Esophagus muscularis mucosa (tissue), 4 donors: ENCODE data around the gene RALGAPB. TPM values are rescaled to one million over a fixed set of nuclear protein-coding genes. Genes with fewer than 3 reads are reported as not detected.
A peak's percentile ranks its signal among the peaks of the same experiment; 100 is the strongest.
"Not testable (repeated sequence)": the region's sequence is repeated elsewhere in the genome, so short reads cannot be mapped to it uniquely, and the experiment has no call there.

Experiments used
- DNase-seq: peaks from one replicate; pipeline ENCODE4 v3.0.0-alpha.2; 2017; ENCODE audit errors: extremely low spot score
- H3K27ac ChIP-seq, 4 donors: fragments of 200-600 bp; sonication (generic); replicated peaks in 1 of 4; 1 replicate in 3 of 4; 2 replicates in 1 of 4; pipeline ENCODE4 v1.5.1; 2016 to 2019; ENCODE audit warnings: mild to moderate bottlenecking in 1 of 4
- H3K27me3 ChIP-seq, 4 donors: fragments of 200-600 bp; sonication (generic); one replicate each; pipeline versions ENCODE4 v1.5.1 to v1.6.0; 2016 to 2019
- H3K36me3 ChIP-seq, 4 donors: fragments of 200-600 bp; sonication (generic); one replicate each; pipeline ENCODE4 v1.5.1; 2016 to 2019
- H3K4me1 ChIP-seq, 4 donors: fragments of 200-600 bp; sonication (generic); one replicate each; pipeline ENCODE4 v1.5.1; 2016 to 2019
- H3K4me3 ChIP-seq, 4 donors: fragments of 200-600 bp; sonication (generic); 1 replicate in 2 of 4; 2 replicates in 2 of 4; pipeline ENCODE4 v1.5.1; 2016 to 2019; ENCODE audit warnings: mild to moderate bottlenecking in 4 of 4, moderate library complexity in 1 of 4
- H3K9me3 ChIP-seq, 4 donors: fragments of 200-600 bp; sonication (generic); 1 replicate in 3 of 4; 2 replicates in 1 of 4; pipeline ENCODE4 v1.5.1; 2016 to 2019
- EP300 ChIP-seq: sonication (generic); formaldehyde crosslinking; IDR thresholded peaks from one replicate; pipeline ENCODE4 v1.6.1; 2017; ENCODE audit warnings: antibody characterized with exemption
- POLR2A ChIP-seq: fragments of 450-650 bp; IDR thresholded peaks from one replicate; pipeline ENCODE4 v1.6.1; 2017; ENCODE audit warnings: antibody characterized with exemption, moderate library complexity, mild to moderate bottlenecking, low read depth
- POLR2AphosphoS5 ChIP-seq, 2 donors: sonication (generic); formaldehyde crosslinking; IDR thresholded peaks; one replicate each; pipeline ENCODE4 v1.6.1; 2017; ENCODE audit warnings: antibody characterized with exemption in 2 of 2
- WGBS: methylation state at CpG from one replicate; pipeline ENCODE4 v1.1.5; 2018; 5-methylcytosine and 5-hydroxymethylcytosine counted together
- intact Hi-C: fragments of 100-400 bp; cut with DNase I; formaldehyde crosslinking; loops from one replicate; pipeline ENCODE4 v1.15.1; 2023
- total RNA-seq, 4 donors: library from RNA; depleted of rRNA; stranded (reverse); fragments of >200 nt; gene quantifications; one replicate each; pipeline versions ENCODE4 v1.1.0 to v1.2.1, GENCODE V29; 2016
- TF ChIP-seq, protein P1 (sequence below), 3 experiments: fragments of 200-600 bp in 2 of 3; fragments of 450-650 bp in 1 of 3; sonication (generic) in 2 of 3; IDR thresholded peaks; one replicate each; pipeline ENCODE4 v1.5.1; 2017 to 2019; ENCODE audit warnings: antibody characterized with exemption in 3 of 3, mild to moderate bottlenecking in 2 of 3, moderate library complexity in 1 of 3

RALGAPB gene
- total RNA-seq, 4 donors from 2014 or later, result 31.5 to 37.4 (median 35.5) TPM

- WGBS, result 85% methylated on average over 12 of the region's 21 CpGs
- Histone ChIP-seq H3K4me3 (no peak overlapping the region), H3K27ac (no peak overlapping the region), H3K36me3 (no peaks in the 10 kb centered on the region), H3K9me3 (no peaks in the 10 kb centered on the region), H3K27me3 (peaks cover 0 to 47% (median 0%) of the 10 kb centered on the region in 4 donors), H3K4me1 (no peaks in the 10 kb centered on the region)
- TF ChIP-seq EP300, result no peak
- no peak for TF ChIP-seq POLR2A
- TF ChIP-seq, protein P1, sequence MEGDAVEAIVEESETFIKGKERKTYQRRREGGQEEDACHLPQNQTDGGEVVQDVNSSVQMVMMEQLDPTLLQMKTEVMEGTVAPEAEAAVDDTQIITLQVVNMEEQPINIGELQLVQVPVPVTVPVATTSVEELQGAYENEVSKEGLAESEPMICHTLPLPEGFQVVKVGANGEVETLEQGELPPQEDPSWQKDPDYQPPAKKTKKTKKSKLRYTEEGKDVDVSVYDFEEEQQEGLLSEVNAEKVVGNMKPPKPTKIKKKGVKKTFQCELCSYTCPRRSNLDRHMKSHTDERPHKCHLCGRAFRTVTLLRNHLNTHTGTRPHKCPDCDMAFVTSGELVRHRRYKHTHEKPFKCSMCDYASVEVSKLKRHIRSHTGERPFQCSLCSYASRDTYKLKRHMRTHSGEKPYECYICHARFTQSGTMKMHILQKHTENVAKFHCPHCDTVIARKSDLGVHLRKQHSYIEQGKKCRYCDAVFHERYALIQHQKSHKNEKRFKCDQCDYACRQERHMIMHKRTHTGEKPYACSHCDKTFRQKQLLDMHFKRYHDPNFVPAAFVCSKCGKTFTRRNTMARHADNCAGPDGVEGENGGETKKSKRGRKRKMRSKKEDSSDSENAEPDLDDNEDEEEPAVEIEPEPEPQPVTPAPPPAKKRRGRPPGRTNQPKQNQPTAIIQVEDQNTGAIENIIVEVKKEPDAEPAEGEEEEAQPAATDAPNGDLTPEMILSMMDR (IDR thresholded peaks at IDR 0.05), result no peak
- peak; percentile 68 for DNase-seq
- intact Hi-C loops, result no loop called here
Observed at GRCh38 chr20:38591474-38592410, 119.1 kb downstream of the RALGAPB start.

- H3K4me1 ChIP-seq, H3K36me3 ChIP-seq, intact Hi-C loops, H3K27ac ChIP-seq, DNase-seq, H3K4me3 ChIP-seq, H3K9me3 ChIP-seq: not testable (repeated sequence)
- peaks cover 0 to 41% (median 0%) of the 10 kb centered on the region in 4 donors for H3K27me3 ChIP-seq
- 77% methylated on average over 3 of the region's 3 CpGs for WGBS
Observed at GRCh38 chr20:38592411-38592790, 119.8 kb downstream of the RALGAPB start.

- 80% methylated on average over 12 of the region's 12 CpGs for WGBS
- H3K4me1 ChIP-seq, H3K4me3 ChIP-seq, H3K36me3 ChIP-seq, H3K9me3 ChIP-seq, intact Hi-C loops, H3K27ac ChIP-seq, DNase-seq: not testable (repeated sequence)
- peaks cover 0 to 25% (median 0%) of the 10 kb centered on the region in 4 donors for H3K27me3 ChIP-seq
Observed at GRCh38 chr20:38594281-38594680, 121.6 kb downstream of the RALGAPB start.

DNA sequence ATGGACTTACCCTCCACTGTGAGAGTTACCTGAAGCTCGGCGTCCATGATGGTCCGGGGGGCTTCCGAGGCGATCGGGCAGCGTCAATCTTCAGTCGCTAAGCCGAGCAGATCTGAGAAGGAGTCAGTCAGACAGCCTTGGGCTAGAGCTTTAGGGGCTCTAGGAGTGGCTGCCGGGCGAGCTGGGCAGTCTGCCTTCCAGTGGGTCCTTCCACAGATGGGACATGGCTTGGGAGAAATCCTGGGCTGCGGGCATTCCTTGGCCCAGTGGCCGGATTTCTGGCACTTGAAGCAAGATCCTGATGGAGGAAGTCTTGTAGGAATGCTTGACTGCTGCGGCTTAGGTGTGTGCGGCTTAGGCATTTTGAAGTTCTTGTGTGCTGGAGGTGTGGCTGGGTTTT lies 123.2 kb downstream of the RALGAPB start:
- intact Hi-C loops, H3K27ac ChIP-seq, H3K36me3 ChIP-seq, H3K4me1 ChIP-seq, H3K4me3 ChIP-seq, DNase-seq, H3K9me3 ChIP-seq: not testable (repeated sequence)
- 95% methylated on average over 10 of the region's 15 CpGs for WGBS
- H3K27me3 ChIP-seq, result peaks cover 0 to 21% (median 0%) of the 10 kb centered on the region in 4 donors

DNA sequence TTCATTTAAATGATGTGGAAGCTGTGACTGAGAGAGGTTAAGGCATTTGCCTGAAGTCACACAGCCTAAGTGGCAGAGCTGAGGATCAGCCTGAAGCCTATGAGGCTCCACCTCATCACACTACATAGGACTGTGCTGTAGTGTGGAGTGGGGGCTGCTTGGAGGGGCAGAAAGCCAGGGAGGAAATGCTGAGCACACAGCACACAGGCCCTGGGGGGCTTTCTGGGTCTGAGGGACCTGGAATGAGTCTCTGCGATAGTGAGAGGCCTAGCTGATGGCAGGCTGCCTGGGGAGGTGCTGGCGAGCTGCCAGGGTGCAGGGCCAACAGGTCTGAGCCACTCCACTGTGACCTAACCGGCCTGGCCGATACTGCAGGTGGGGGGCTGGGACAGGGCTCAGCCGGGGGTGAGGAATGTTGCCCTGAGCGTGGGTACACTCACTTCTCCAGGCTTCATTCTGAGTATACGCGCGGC lies 126.8 kb downstream of the RALGAPB start:
- intact Hi-C loops, result no loop called here
- no peaks in the 10 kb centered on the region for H3K9me3 ChIP-seq
- no peak overlapping the region for H3K27ac ChIP-seq
- peaks cover 0 to 10% (median 7%) of the 10 kb centered on the region in 4 donors for H3K4me1 ChIP-seq
- peaks cover 0 to 45% (median 14%) of the 10 kb centered on the region in 4 donors for H3K27me3 ChIP-seq
- TF ChIP-seq EP300 (no peak), POLR2AphosphoS5 (IDR thresholded peaks at IDR 0.05) (no peak), POLR2A (no peak)
- TF ChIP-seq, protein P1 (IDR thresholded peaks at IDR 0.05), result no peak
- WGBS, result 92% methylated on average over 4 of the region's 9 CpGs
- DNase-seq, result no peak
- no peak overlapping the region for H3K4me3 ChIP-seq
- H3K36me3 ChIP-seq, result no peaks in the 10 kb centered on the region

DNA sequence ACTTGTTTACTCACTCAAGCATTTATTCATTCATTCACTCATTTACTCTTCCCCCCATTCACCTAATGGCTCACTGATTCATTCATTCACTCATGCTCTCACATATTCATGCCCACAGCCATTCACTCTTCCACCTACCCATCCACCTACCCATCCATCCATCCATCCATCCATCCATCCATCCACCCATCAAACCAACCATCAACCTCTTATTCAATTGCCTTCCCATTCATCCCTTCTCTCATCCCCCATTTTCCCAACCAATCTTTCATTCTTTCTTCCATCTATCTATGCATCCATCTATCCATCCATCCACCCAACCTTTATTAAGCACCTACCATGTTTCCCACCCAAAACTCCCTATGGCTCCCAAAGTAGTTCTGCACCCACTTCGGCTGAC lies 127.4 kb downstream of the RALGAPB start:
- H3K9me3 ChIP-seq, result no peaks in the 10 kb centered on the region
- 100% methylated on average over 1 of the region's 1 CpG for WGBS
- H3K27me3 ChIP-seq, result peaks cover 0 to 50% (median 14%) of the 10 kb centered on the region in 4 donors
- TF ChIP-seq POLR2AphosphoS5 (IDR thresholded peaks at IDR 0.05), result no peak
- TF ChIP-seq, protein P1 (IDR thresholded peaks at IDR 0.05), result no peak
- TF ChIP-seq POLR2A, result no peak
- no peak for TF ChIP-seq EP300
- no peak overlapping the region for H3K27ac ChIP-seq
- intact Hi-C loops, result no loop called here
- no peak overlapping the region for H3K4me3 ChIP-seq
- H3K36me3 ChIP-seq, result no peaks in the 10 kb centered on the region
- peaks cover 0 to 10% (median 7%) of the 10 kb centered on the region in 4 donors for H3K4me1 ChIP-seq
- no peak for DNase-seq
